SJSA1 (cell line): Measurements from ENCODE around the gene CINP. TPM values are rescaled to one million over a fixed set of nuclear protein-coding genes. Genes with fewer than 3 reads are reported as not detected.
A peak's percentile ranks its signal among the peaks of the same experiment; 100 is the strongest.
"Not testable (repeated sequence)": the region's sequence is repeated elsewhere in the genome, so short reads cannot be mapped to it uniquely, and the experiment has no call there.

Experiments
- DNase-seq, 2 experiments: peaks; one replicate each; pipeline ENCODE4 v3.0.0-alpha.2; 2015 to 2020; ENCODE audit warnings: low spot score in 2 of 2, low read depth in 1 of 2
- H3K27ac ChIP-seq: fragments of 250-450 bp; sonication (Bioruptor Pico); 2 replicates; pipeline ENCODE4 v1.5.1; 2020; ENCODE audit warnings: mild to moderate bottlenecking, moderate library complexity
- H3K27me3 ChIP-seq: fragments of 250-450 bp; sonication (Bioruptor Pico); replicated peaks from 2 replicates; pipeline ENCODE4 v1.5.1; 2020; ENCODE audit warnings: mild to moderate bottlenecking, moderate library complexity
- H3K36me3 ChIP-seq: fragments of 250-450 bp; sonication (Bioruptor Pico); 2 replicates; pipeline ENCODE4 v1.5.1; 2020; ENCODE audit warnings: mild to moderate bottlenecking
- H3K4me1 ChIP-seq: fragments of 250-450 bp; sonication (Bioruptor Pico); replicated peaks from 2 replicates; pipeline ENCODE4 v1.6.1; 2021; ENCODE audit warnings: mild to moderate bottlenecking
- H3K4me3 ChIP-seq: fragments of 250-450 bp; sonication (Bioruptor Pico); 2 replicates; pipeline ENCODE4 v1.5.1; 2020; ENCODE audit warnings: mild to moderate bottlenecking
- H3K9me3 ChIP-seq: fragments of 250-450 bp; sonication (Bioruptor Pico); replicated peaks from 2 replicates; pipeline ENCODE4 v1.5.1; 2020; ENCODE audit warnings: mild to moderate bottlenecking
- total RNA-seq: library from RNA; depleted of rRNA; stranded (reverse); fragments of >200 nt; shearing (Covaris generic); gene quantifications from 2 replicates; pipeline ENCODE4 v1.2.3, GENCODE V29; 2014

Gene CINP
- total RNA-seq, 1 experiment from 2014 or later, result 50.8 TPM

- DNase-seq, result peak in 1 of 2 experiments; percentile 20
- Histone ChIP-seq H3K4me3 (no peak overlapping the region), H3K4me1 (peaks cover 30% of the 10 kb centered on the region), H3K27ac (peak overlapping the region; percentile 16; the same call in 1 of the 2 replicates), H3K9me3 (no peaks in the 10 kb centered on the region), H3K27me3 (no peaks in the 10 kb centered on the region), H3K36me3 (peaks cover 14% of the 10 kb centered on the region)
Observed at GRCh38 chr14:102374264-102374663, 11.6 kb upstream of the CINP start.

- no peak for DNase-seq
- no peaks in the 10 kb centered on the region for H3K27me3 ChIP-seq
- H3K9me3 ChIP-seq, result no peaks in the 10 kb centered on the region
- peaks cover 30% of the 10 kb centered on the region for H3K4me1 ChIP-seq
- H3K36me3 ChIP-seq, result peaks cover 14% of the 10 kb centered on the region
- H3K4me3 ChIP-seq, result no peak overlapping the region
- H3K27ac ChIP-seq, result no peak overlapping the region
Observed at GRCh38 chr14:102373110-102373509, 10.4 kb upstream of the CINP start.

- no peak overlapping the region for H3K4me3 ChIP-seq
- peaks cover 33% of the 10 kb centered on the region for H3K4me1 ChIP-seq
- no peaks in the 10 kb centered on the region for H3K36me3 ChIP-seq
Observed at GRCh38 chr14:102371361-102371760, 8.7 kb upstream of the CINP start.

GRCh38 chr14:102370305-102370809 lies 7.7 kb upstream of the CINP start:
- no peak for DNase-seq
- H3K36me3 ChIP-seq, result no peaks in the 10 kb centered on the region
- H3K4me1 ChIP-seq, result peaks cover 23% of the 10 kb centered on the region
- no peaks in the 10 kb centered on the region for H3K27me3 ChIP-seq
- H3K4me3 ChIP-seq, result no peak overlapping the region
- no peaks in the 10 kb centered on the region for H3K9me3 ChIP-seq
- no peak overlapping the region for H3K27ac ChIP-seq

More at GRCh38 chr14:102371361-102371760, 8.7 kb upstream of the CINP start:
- no peaks in the 10 kb centered on the region for H3K9me3 ChIP-seq
- DNase-seq, result no peak
- no peaks in the 10 kb centered on the region for H3K27me3 ChIP-seq
- no peak overlapping the region for H3K27ac ChIP-seq

- Histone ChIP-seq H3K9me3 (no peaks in the 10 kb centered on the region), H3K27ac (peak overlapping the region; percentile 68), H3K4me3 (peak overlapping the region; percentile 80), H3K27me3 (no peaks in the 10 kb centered on the region), H3K4me1 (peaks cover 18% of the 10 kb centered on the region), H3K36me3 (peaks cover 21% of the 10 kb centered on the region)
- DNase-seq, result peak in 1 of 2 experiments; percentile 24
Observed at GRCh38 chr14:102363182-102363943, 673 bp upstream of the CINP start.

GRCh38 chr14:102362084-102362483 lies 606 bp downstream of the CINP start:
- H3K9me3 ChIP-seq, result no peaks in the 10 kb centered on the region
- no peaks in the 10 kb centered on the region for H3K27me3 ChIP-seq

GRCh38 chr14:102360388-102360787 lies 2.3 kb downstream of the CINP start:
- DNase-seq, result no peak
- Histone ChIP-seq H3K4me1 (peaks cover 14% of the 10 kb centered on the region), H3K27me3 (no peaks in the 10 kb centered on the region), H3K36me3 (peaks cover 43% of the 10 kb centered on the region), H3K4me3 (no peak overlapping the region), H3K27ac (no peak overlapping the region), H3K9me3 (no peaks in the 10 kb centered on the region)

More at GRCh38 chr14:102362084-102362483, 606 bp downstream of the CINP start:
- Histone ChIP-seq H3K4me1 (peaks cover 14% of the 10 kb centered on the region), H3K4me3 (peak overlapping the region; percentile 80), H3K36me3 (peaks cover 31% of the 10 kb centered on the region), H3K27ac (peak overlapping the region; percentile 68)
- DNase-seq, result no peak

- no peak overlapping the region for H3K27ac ChIP-seq
- H3K4me1 ChIP-seq, result peaks cover 14% of the 10 kb centered on the region
- no peak for DNase-seq
- H3K27me3 ChIP-seq, result no peaks in the 10 kb centered on the region
- no peaks in the 10 kb centered on the region for H3K9me3 ChIP-seq
- peaks cover 51% of the 10 kb centered on the region for H3K36me3 ChIP-seq
- no peak overlapping the region for H3K4me3 ChIP-seq
Observed at GRCh38 chr14:102359341-102359740, 3.3 kb downstream of the CINP start.

- peaks cover 54% of the 10 kb centered on the region for H3K36me3 ChIP-seq
- no peak for DNase-seq
- no peak overlapping the region for H3K4me3 ChIP-seq
- H3K27ac ChIP-seq, result no peak overlapping the region
- H3K4me1 ChIP-seq, result no peaks in the 10 kb centered on the region
- H3K27me3 ChIP-seq, result no peaks in the 10 kb centered on the region
- H3K9me3 ChIP-seq, result no peaks in the 10 kb centered on the region
Observed at GRCh38 chr14:102356280-102356679, 6.4 kb downstream of the CINP start.

- DNase-seq, result no peak
- Histone ChIP-seq H3K36me3 (peaks cover 62% of the 10 kb centered on the region), H3K27ac (no peak overlapping the region), H3K4me1 (no peaks in the 10 kb centered on the region), H3K9me3 (no peaks in the 10 kb centered on the region), H3K4me3 (no peak overlapping the region), H3K27me3 (no peaks in the 10 kb centered on the region)
Observed at GRCh38 chr14:102353126-102353619, 9.5 kb downstream of the CINP start.

- no peak overlapping the region for H3K27ac ChIP-seq
- no peaks in the 10 kb centered on the region for H3K9me3 ChIP-seq
- peaks cover 58% of the 10 kb centered on the region for H3K36me3 ChIP-seq
- no peaks in the 10 kb centered on the region for H3K27me3 ChIP-seq
- H3K4me3 ChIP-seq, result no peak overlapping the region
- DNase-seq, result no peak
- no peaks in the 10 kb centered on the region for H3K4me1 ChIP-seq
Observed at GRCh38 chr14:102352213-102352612, 10.5 kb downstream of the CINP start.

GRCh38 chr14:102351593-102351992 lies 11.1 kb downstream of the CINP start:
- not testable (repeated sequence) for H3K9me3 ChIP-seq, H3K4me3 ChIP-seq, DNase-seq, H3K27me3 ChIP-seq, H3K4me1 ChIP-seq, H3K27ac ChIP-seq
- peaks cover 61% of the 10 kb centered on the region for H3K36me3 ChIP-seq

- Histone ChIP-seq H3K36me3 (peaks cover 59% of the 10 kb centered on the region), H3K9me3 (no peaks in the 10 kb centered on the region), H3K4me1 (no peaks in the 10 kb centered on the region), H3K4me3 (no peak overlapping the region), H3K27ac (no peak overlapping the region), H3K27me3 (no peaks in the 10 kb centered on the region)
- no peak for DNase-seq
Observed at GRCh38 chr14:102351023-102351422, 11.7 kb downstream of the CINP start.

- no peak overlapping the region for H3K27ac ChIP-seq
- DNase-seq, result no peak
- no peak overlapping the region for H3K4me3 ChIP-seq
Observed at GRCh38 chr14:102348376-102348775, 14.3 kb downstream of the CINP start.

More at GRCh38 chr14:102348376-102348775, 14.3 kb downstream of the CINP start:
- Histone ChIP-seq H3K36me3 (peaks cover 51% of the 10 kb centered on the region), H3K9me3 (no peaks in the 10 kb centered on the region), H3K27me3 (no peaks in the 10 kb centered on the region), H3K4me1 (no peaks in the 10 kb centered on the region)
